B cell (primary cell): ENCODE results near the gene CDC25C. TPM values are rescaled to one million over a fixed set of nuclear protein-coding genes. Genes with fewer than 3 reads are reported as not detected.

ENCODE experiments used
- ATAC-seq: fragments of 200-7000 bp; cut with Tn5 transposase; one replicate; pipeline ENCODE4 v1.10.0; 2021; ENCODE audit warnings: low read depth, mild to moderate bottlenecking, moderate number of reproducible peaks, moderate library complexity
- CTCF ChIA-PET: fragments of 350-600 bp; sonication (Branson Sonifier 250); formaldehyde crosslinking; loops from one replicate; lab custom pipeline; 2021; ENCODE audit warnings: antibody characterized with exemption, inconsistent platforms; lab: Charles Lee
- POLR2A ChIA-PET: fragments of 350-600 bp; sonication (Branson Sonifier 250); formaldehyde crosslinking; loops from one replicate; lab custom pipeline; 2021; ENCODE audit warnings: antibody characterized with exemption; lab: Charles Lee
- DNase-seq: peaks from one replicate; pipeline ENCODE4 v3.0.0; 2013
- H2AFZ ChIP-seq: 2 replicates; pipeline ENCODE4 v1.6.1; 2012; ENCODE audit warnings: mild to moderate bottlenecking, low read depth, low read length; ENCODE audit not compliant: insufficient read depth, poor library complexity, severe bottlenecking
- H3K27ac ChIP-seq, 2 donors: 1 replicate in 1 of 2; 2 replicates in 1 of 2; pipeline ENCODE4 v1.5.1; 2012 to 2013; ENCODE audit warnings: low read length in 2 of 2, mild to moderate bottlenecking in 2 of 2, moderate library complexity in 1 of 2
- H3K27me3 ChIP-seq, 4 experiments: fragments of 200-600 bp in 1 of 4; sonication (generic) in 1 of 4; replicated peaks in 1 of 4; 1 replicate in 2 of 4; 2 replicates in 2 of 4; pipeline versions ENCODE4 v1.6.1 to v1.7.0; 2013 to 2016; ENCODE audit warnings: low read length in 3 of 4, mild to moderate bottlenecking in 2 of 4, mixed read lengths in 1 of 4, moderate library complexity in 1 of 4; ENCODE audit not compliant: insufficient read depth in 4 of 4, control insufficient read depth in 3 of 4; ENCODE audit errors: control extremely low read depth in 1 of 4
- H3K36me3 ChIP-seq, 2 experiments: replicated peaks in 1 of 2; 1 replicate in 1 of 2; 2 replicates in 1 of 2; pipeline versions ENCODE4 v1.6.1 to v1.7.1; 2013; ENCODE audit warnings: low read length in 1 of 2; ENCODE audit not compliant: insufficient read depth in 2 of 2, control insufficient read depth in 1 of 2; ENCODE audit errors: control extremely low read depth in 1 of 2, extremely low read depth in 1 of 2
- H3K4me1 ChIP-seq, 2 donors: fragments of 200-600 bp in 1 of 2; sonication (generic) in 1 of 2; 1 replicate in 1 of 2; 2 replicates in 1 of 2; pipeline versions ENCODE4 v1.5.1 to v1.6.1; 2013 to 2017; ENCODE audit warnings: low read length in 2 of 2; ENCODE audit not compliant: control insufficient read depth in 2 of 2, insufficient read depth in 2 of 2
- H3K4me2 ChIP-seq: replicated peaks from 2 replicates; pipeline ENCODE3; 2012; ENCODE audit warnings: mild to moderate bottlenecking, low read depth, low read length; ENCODE audit not compliant: poor library complexity, severe bottlenecking
- H3K4me3 ChIP-seq, 5 experiments: fragments of 200-600 bp in 1 of 5; sonication (generic) in 1 of 5; 1 replicate in 3 of 5; 2 replicates in 2 of 5; pipeline versions ENCODE4 v1.5.1 to v1.7.0; 2011 to 2016; ENCODE audit warnings: low read length in 4 of 5, mild to moderate bottlenecking in 4 of 5, low read depth in 2 of 5, control low read depth in 1 of 5, moderate library complexity in 1 of 5; ENCODE audit not compliant: insufficient read depth in 1 of 5; ENCODE audit errors: control extremely low read depth in 1 of 5, extremely low read depth in 1 of 5
- H3K79me2 ChIP-seq: fragments of 200-600 bp; sonication (generic); one replicate; pipeline ENCODE4 v1.6.0; 2016; ENCODE audit warnings: low read length; ENCODE audit not compliant: control insufficient read depth, insufficient read depth
- H3K9ac ChIP-seq: fragments of 200-600 bp; sonication (generic); 2 replicates; pipeline ENCODE4 v1.6.1; 2017; ENCODE audit warnings: mild to moderate bottlenecking, low read length, moderate library complexity
- H3K9me3 ChIP-seq, 3 donors: one replicate each; pipeline versions ENCODE4 v1.6.1 to v1.7.1; 2013; ENCODE audit warnings: low read length in 2 of 3; ENCODE audit not compliant: control insufficient read depth in 2 of 3, insufficient read depth in 1 of 3; ENCODE audit errors: control extremely low read depth in 1 of 3
- H4K20me1 ChIP-seq: 2 replicates; pipeline ENCODE4 v1.6.0; 2012; ENCODE audit warnings: mild to moderate bottlenecking, low read length; ENCODE audit not compliant: insufficient read depth, control insufficient read depth, poor library complexity, severe bottlenecking
- H3K27ac Mint-ChIP-seq: one replicate; pipeline ENCODE4 v1.8.0; 2021; ENCODE audit warnings: mixed read lengths
- H3K27me3 Mint-ChIP-seq: one replicate; pipeline ENCODE4 v1.8.0; 2021; ENCODE audit warnings: mixed read lengths
- H3K4me1 Mint-ChIP-seq: one replicate; pipeline ENCODE4 v1.8.0; 2021; ENCODE audit warnings: mixed read lengths
- H3K4me3 Mint-ChIP-seq: one replicate; pipeline ENCODE4 v1.8.0; 2021; ENCODE audit warnings: mixed read lengths
- H3K9me3 Mint-ChIP-seq: one replicate; pipeline ENCODE4 v1.8.0; 2022; ENCODE audit warnings: mixed read lengths; ENCODE audit not compliant: insufficient read depth
- CTCF ChIP-seq: fragments of 200-600 bp; IDR thresholded peaks from one replicate; pipeline ENCODE4 v1.8.0; 2022; ENCODE audit warnings: antibody characterized with exemption, mild to moderate bottlenecking
- EZH2 ChIP-seq: IDR thresholded peaks from 2 replicates; pipeline ENCODE4 v1.6.1; 2012; ENCODE audit warnings: borderline replicate concordance, low read depth, mild to moderate bottlenecking, moderate library complexity, low read length; ENCODE audit not compliant: insufficient read depth, poor library complexity, severe bottlenecking
- WGBS: methylation state at CpG from one replicate; pipeline ENCODE4 v1.1.5; 2013; ENCODE audit warnings: missing lambda C conversion rate; ENCODE audit not compliant: insufficient coverage; 5-methylcytosine and 5-hydroxymethylcytosine counted together
- intact Hi-C: fragments of 100-400 bp; cut with micrococcal nuclease; formaldehyde crosslinking; loops from one replicate; pipeline ENCODE4 v1.10.0; 2022
- polyA plus RNA-seq: library from polyadenylated mRNA; depleted of rRNA; stranded (reverse); fragments of >200 nt; gene quantifications from 2 replicates; pipeline ENCODE4 v1.2.3, GENCODE V29; 2012
- total RNA-seq, 2 donors: library from RNA; stranded (reverse); fragments of 120-200 nt in 1 of 2; gene quantifications; 1 replicate in 1 of 2; 2 replicates in 1 of 2; pipeline versions ENCODE4 v1.2.3 to v1.2.4, GENCODE V29; 2013 to 2022

The CDC25C gene
- total and polyA plus RNA-seq, 2 donors (not counting 1 experiment from before 2014, with no cell fraction given): 0.03 TPM; not detected in 1

DNA sequence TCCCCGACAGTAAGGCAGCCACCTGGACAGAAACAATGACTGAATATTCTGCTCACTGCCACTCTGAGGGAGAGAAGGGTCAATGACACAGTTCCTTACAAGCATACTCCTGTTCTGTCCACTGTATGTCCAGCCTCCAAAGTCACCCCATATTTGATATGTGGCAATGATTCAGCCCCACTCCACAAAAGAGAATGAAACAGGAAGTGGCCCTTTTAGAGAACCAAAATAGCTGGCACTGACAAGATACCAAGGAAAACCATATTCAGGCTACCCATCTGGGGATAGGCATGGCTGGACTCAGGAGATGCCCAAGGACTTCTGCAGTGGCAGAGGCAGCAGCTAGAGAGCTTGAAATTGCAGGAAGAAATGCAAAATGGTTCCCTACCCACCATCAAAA, 44.4 kb downstream of the CDC25C start:
- Mint-ChIP-seq H3K4me3 (no peak overlapping the region), H3K4me1 (peaks cover 1% of the 10 kb centered on the region), H3K9me3 (no peaks in the 10 kb centered on the region), H3K27ac (no peak overlapping the region), H3K27me3 (no peaks in the 10 kb centered on the region)
- Histone ChIP-seq H3K9ac (no peak overlapping the region), H3K27me3 (no peaks in the 10 kb centered on the region), H3K4me3 (no peak overlapping the region), H2AFZ (no peak overlapping the region), H3K36me3 (no peaks in the 10 kb centered on the region), H3K27ac (no peak overlapping the region), H3K4me2 (no peak overlapping the region), H3K4me1 (no peaks in the 10 kb centered on the region), H3K79me2 (no peaks in the 10 kb centered on the region), H4K20me1 (no peaks in the 10 kb centered on the region), H3K9me3 (no peaks in the 10 kb centered on the region)
- ChIA-PET CTCF (no interaction called here), POLR2A (no interaction called here)
- TF ChIP-seq CTCF: no peak
- no peak for TF ChIP-seq EZH2
- 100% methylated on average over 1 of the region's 1 CpG for WGBS
- intact Hi-C loops: no loop called here
- peak; percentile 15 for DNase-seq
- ATAC-seq: no peak

DNA sequence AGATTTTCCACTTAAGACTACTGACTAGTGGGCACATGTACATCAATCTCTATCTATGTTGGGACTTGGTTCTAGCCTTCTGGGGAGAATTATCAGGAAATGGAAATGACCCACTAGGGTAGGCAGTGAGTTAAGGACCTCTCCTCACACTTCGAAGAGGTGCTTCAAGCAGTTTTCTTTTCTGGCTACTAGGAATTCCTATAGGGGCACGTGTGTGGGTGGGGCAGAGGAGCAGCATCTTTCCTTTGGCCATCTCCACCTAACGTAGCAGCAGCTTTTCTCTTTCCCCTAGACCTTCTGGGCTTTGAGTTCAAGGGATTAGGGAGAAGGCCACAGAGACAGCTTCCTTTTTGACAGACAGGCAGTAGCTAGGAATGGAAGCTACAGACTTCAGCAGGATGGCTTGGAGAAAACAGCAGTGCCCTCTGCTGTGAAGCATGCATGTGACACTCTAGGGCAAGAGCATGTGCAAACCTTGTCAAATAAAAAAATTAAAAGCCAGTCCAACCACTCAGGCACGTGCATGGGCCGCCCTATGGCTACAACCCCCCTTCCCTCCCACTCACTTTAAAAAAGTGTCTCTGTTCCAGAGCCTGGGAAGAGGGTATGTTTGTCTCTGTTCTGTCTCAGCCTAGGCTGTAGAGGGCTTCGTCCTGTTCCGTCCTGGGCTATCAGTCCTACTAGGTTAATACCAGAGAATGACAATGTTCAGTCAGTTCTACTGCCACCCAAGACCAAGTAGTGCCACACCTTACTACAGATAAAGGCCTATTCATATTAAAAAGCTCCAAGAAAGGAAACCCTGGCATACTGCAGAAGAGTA, 48.5 kb downstream of the CDC25C start:
- Histone ChIP-seq H3K27me3 (no peaks in the 10 kb centered on the region), H3K27ac (no peak overlapping the region), H3K9ac (no peak overlapping the region), H3K36me3 (no peaks in the 10 kb centered on the region), H3K4me3 (no peak overlapping the region), H2AFZ (no peak overlapping the region), H3K79me2 (no peaks in the 10 kb centered on the region), H4K20me1 (no peaks in the 10 kb centered on the region), H3K9me3 (no peaks in the 10 kb centered on the region), H3K4me1 (no peaks in the 10 kb centered on the region), H3K4me2 (no peak overlapping the region)
- no peak for DNase-seq
- ChIA-PET POLR2A (no interaction called here), CTCF (no interaction called here)
- Mint-ChIP-seq H3K27me3 (no peaks in the 10 kb centered on the region), H3K9me3 (no peaks in the 10 kb centered on the region), H3K4me1 (peaks cover 1% of the 10 kb centered on the region), H3K4me3 (no peak overlapping the region), H3K27ac (no peak overlapping the region)
- intact Hi-C loops: no loop called here
- ATAC-seq: no peak
- TF ChIP-seq EZH2: no peak
- TF ChIP-seq CTCF: no peak
- WGBS: 100% methylated on average over 2 of the region's 7 CpGs
